K562 (cell line): ENCODE data around the gene COX7A1. TPM values are rescaled to one million over a fixed set of nuclear protein-coding genes. Genes with fewer than 3 reads are reported as not detected.

Source experiments
- BRCA1 ChIP-seq, 2 experiments: fragments of 450-650 bp in 1 of 2; sonication (generic) in 1 of 2; formaldehyde crosslinking in 1 of 2; IDR thresholded peaks; 2 replicates each; pipeline versions ENCODE4 v1.5.0 to v1.6.1; 2017 to 2020; ENCODE audit warnings: mild to moderate bottlenecking in 1 of 2, missing genetic modification reagents in 1 of 2
- CBX3 ChIP-seq, 2 experiments: IDR thresholded peaks; 1 replicate in 1 of 2; 2 replicates in 1 of 2; pipeline ENCODE4 v1.6.1; 2012; ENCODE audit warnings: inconsistent platforms in 2 of 2, low read length in 2 of 2, borderline replicate concordance in 1 of 2, control low read depth in 1 of 2
- EHMT2 ChIP-seq: fragments of 450-650 bp; IDR thresholded peaks from 2 replicates; pipeline ENCODE4 v1.6.1; 2018; ENCODE audit warnings: antibody characterized with exemption
- ELF4 ChIP-seq: fragments of 450-650 bp; formaldehyde crosslinking; IDR thresholded peaks from 2 replicates; pipeline ENCODE4 v1.4.0; 2022; ENCODE audit warnings: missing genetic modification characterization
- EP300 ChIP-seq: IDR thresholded peaks from 2 replicates; pipeline ENCODE4 v1.6.1; 2012; ENCODE audit warnings: low read length, improper control_type of control experiment
- GATA2 ChIP-seq: sonication (generic); formaldehyde crosslinking; IDR thresholded peaks from 2 replicates; pipeline ENCODE4 v1.4.0; 2020; ENCODE audit warnings: mild to moderate bottlenecking, missing genetic modification reagents
- HMGXB4 ChIP-seq: sonication (generic); formaldehyde crosslinking; IDR thresholded peaks from 2 replicates; pipeline ENCODE4 v1.8.1; 2023; ENCODE audit warnings: mild to moderate bottlenecking, missing genetic modification reagents
- JUN ChIP-seq, 2 experiments: sonication (generic) in 1 of 2; formaldehyde crosslinking in 1 of 2; IDR thresholded peaks; 2 replicates each; pipeline versions ENCODE4 v1.6.1 to v1.8.0; 2012 to 2022; ENCODE audit warnings: borderline replicate concordance in 2 of 2, mild to moderate bottlenecking in 2 of 2, improper control_type of control experiment in 1 of 2, low read depth in 1 of 2, low read length in 1 of 2, missing genetic modification reagents in 1 of 2
- KHSRP ChIP-seq: fragments of 450-650 bp; IDR thresholded peaks from 2 replicates; pipeline ENCODE4 v1.6.1; 2017
- LEF1 ChIP-seq: fragments of 450-650 bp; IDR thresholded peaks from 2 replicates; pipeline ENCODE4 v1.6.1; 2016; ENCODE audit warnings: mild to moderate bottlenecking
- MEF2D ChIP-seq: conservative IDR thresholded peaks from 2 replicates; pipeline ENCODE4 v1.6.1; 2016; ENCODE audit warnings: low read depth, missing genetic modification characterization, missing compliant biosample characterization
- NCOA4 ChIP-seq: fragments of 450-650 bp; IDR thresholded peaks from 2 replicates; pipeline ENCODE4 v1.6.1; 2018; ENCODE audit warnings: mild to moderate bottlenecking; ENCODE audit not compliant: partially characterized antibody
- SIN3A ChIP-seq, 2 experiments: fragments of 150-350 bp in 1 of 2; IDR thresholded peaks; 2 replicates each; pipeline ENCODE4 v1.6.1; 2011 to 2016; ENCODE audit warnings: borderline replicate concordance in 2 of 2, low read depth in 2 of 2, low read length in 2 of 2, mild to moderate bottlenecking in 2 of 2, moderate library complexity in 2 of 2; ENCODE audit not compliant: control insufficient read depth in 1 of 2
- SMARCE1 ChIP-seq: fragments of 450-650 bp; IDR thresholded peaks from 2 replicates; pipeline ENCODE4 v1.7.1; 2016; ENCODE audit warnings: mild to moderate bottlenecking
- SOX6 ChIP-seq: fragments of 450-650 bp; IDR thresholded peaks from 2 replicates; pipeline ENCODE4 v1.6.1; 2014; ENCODE audit warnings: mild to moderate bottlenecking
- TAF1 ChIP-seq: IDR thresholded peaks from 2 replicates; pipeline ENCODE4 v1.6.1; 2011; ENCODE audit warnings: mild to moderate bottlenecking, low read length, moderate library complexity; ENCODE audit not compliant: insufficient read depth, control insufficient read depth, severe bottlenecking; ENCODE audit errors: extremely low read depth
- TCF7L2 ChIP-seq: fragments of 150-350 bp; IDR thresholded peaks from 2 replicates; pipeline ENCODE4 v1.6.1; 2016; ENCODE audit warnings: low read depth, mild to moderate bottlenecking, low read length, moderate library complexity
- TSHZ1 ChIP-seq: fragments of 250-450 bp; sonication (Bioruptor Pico); IDR thresholded peaks from 2 replicates; pipeline ENCODE4 v1.4.0; 2020; ENCODE audit warnings: mild to moderate bottlenecking, moderate library complexity
- YBX1 ChIP-seq: fragments of 450-650 bp; IDR thresholded peaks from 2 replicates; pipeline ENCODE4 v1.7.1; 2016; ENCODE audit warnings: mild to moderate bottlenecking
- ZFX ChIP-seq: sonication (generic); formaldehyde crosslinking; IDR thresholded peaks from 2 replicates; pipeline ENCODE4 v1.8.0; 2022; ENCODE audit warnings: mild to moderate bottlenecking, missing genetic modification reagents, moderate library complexity
- ZNF121 ChIP-seq: sonication (generic); formaldehyde crosslinking; conservative IDR thresholded peaks from 2 replicates; pipeline ENCODE4 v1.8.0; 2022; ENCODE audit warnings: missing genetic modification reagents
- ZNF143 ChIP-seq: sonication (generic); formaldehyde crosslinking; IDR thresholded peaks from 2 replicates; pipeline ENCODE4 v1.9.0; 2022; ENCODE audit warnings: mild to moderate bottlenecking, missing genetic modification reagents
- ZNF511 ChIP-seq: sonication (generic); formaldehyde crosslinking; IDR thresholded peaks from 2 replicates; pipeline ENCODE4 v1.8.0; 2022; ENCODE audit warnings: mild to moderate bottlenecking, missing genetic modification reagents
- ZNF583 ChIP-seq: fragments of 250-450 bp; sonication (Bioruptor Pico); IDR thresholded peaks from 2 replicates; pipeline ENCODE4 v1.4.0; 2020
- polyA plus RNA-seq, 8 experiments: library from polyadenylated mRNA; depleted of rRNA in 4 of 8; stranded (reverse) in 5 of 8; unstranded in 3 of 8; fragments of >200 nt; fragmentation: Nextera tagmentation in 2 of 8; fragmentation: Illumina TruSeq in 1 of 8; extraction: Ambion mirVana in 2 of 8; extraction: Trizol in 1 of 8; gene quantifications; 2 replicates each; pipeline versions ENCODE4 v1.2.1 to v1.2.3, GENCODE V29; 2011 to 2014; ENCODE audit warnings: inconsistent platforms in 1 of 8, missing spikeins in 1 of 8
- total RNA-seq, 7 experiments: library from RNA; depleted of rRNA in 6 of 7; stranded (reverse); fragments of >200 nt in 6 of 7; fragmentation: Illumina TruSeq in 2 of 7; extraction: Trizol in 2 of 7; gene quantifications; 2 replicates each; pipeline versions ENCODE4 v1.2.1 to v1.2.3, GENCODE V29; 2011 to 2021; ENCODE audit warnings: low replicate concordance in 1 of 7

The COX7A1 gene
- total and polyA plus RNA-seq, 9 of the 15 experiments (the other 6 are each of a cell fraction or from before 2014, with no cell fraction given) = 0.08 TPM; not detected in 8

GRCh38 chr19:36103842-36104552 is 48.2 kb downstream of the COX7A1 start (continued):
- no peak for TF ChIP-seq TSHZ1
- TF ChIP-seq TCF7L2 = no peak
- TF ChIP-seq BRCA1 (IDR thresholded peaks at IDR 0.05) = no peak
- no peak for TF ChIP-seq BRCA1 (CRISPR knock-in tag; IDR thresholded peaks at IDR 0.05)
- no peak for TF ChIP-seq KHSRP
- TF ChIP-seq ZNF121 (CRISPR knock-in tag) = no peak
- 0 out of 2 replicates have a peak, but pooled peaks have one; percentile 37 for TF ChIP-seq SMARCE1
- TF ChIP-seq GATA2 (CRISPR knock-in tag) = peak; percentile 48; the same call in 1 of the 2 replicates
- TF ChIP-seq MEF2D (tag) = no peak
- TF ChIP-seq JUN (IDR thresholded peaks at IDR 0.05; ENCODE audit: borderline replicate concordance, low read depth, low read length) = no peak
- TF ChIP-seq JUN (CRISPR knock-in tag; IDR thresholded peaks at IDR 0.05; ENCODE audit: borderline replicate concordance) = no peak
- TF ChIP-seq ZNF143 = no peak
- no peak for TF ChIP-seq TAF1
- peak; percentile 35; the same call in 1 of the 2 replicates for TF ChIP-seq SOX6
- TF ChIP-seq CBX3 (IDR thresholded peaks at IDR 0.05; ENCODE audit: borderline replicate concordance in 1 of 2, low read length in 2 of 2) = no peak
- no peak for TF ChIP-seq YBX1
- TF ChIP-seq ELF4 (CRISPR knock-in tag) = peak; percentile 49; the same call in 1 of the 2 replicates
- TF ChIP-seq LEF1 = peak; percentile 27; the same call in 1 of the 2 replicates
- TF ChIP-seq ZFX (CRISPR knock-in tag) = no peak
- TF ChIP-seq SIN3A (IDR thresholded peaks at IDR 0.05; ENCODE audit: borderline replicate concordance in 2 of 2, control insufficient read depth in 1 of 2, low read depth in 2 of 2, low read length in 2 of 2) = peak in 1 of 2 experiments; percentile 54; a peak in 1 of 4 replicates
- TF ChIP-seq ZNF511 (CRISPR knock-in tag) = no peak
- no peak for TF ChIP-seq HMGXB4 (CRISPR knock-in tag)
- TF ChIP-seq EHMT2 = no peak
- no peak for TF ChIP-seq ZNF583
- no peak for TF ChIP-seq NCOA4
- no peak; the same call in 1 of the 2 replicates for TF ChIP-seq EP300
